SK-N-SH treated with all-trans-retinoic acid at 6 μM for 48 hours (cell line): ENCODE data around the gene TACR2.

Experiments
- ESRRG ChIP-seq: fragments of 250-450 bp; sonication (Bioruptor Pico); IDR thresholded peaks from 2 replicates; pipeline ENCODE4 v1.6.1; 2021; ENCODE audit warnings: mild to moderate bottlenecking
- PATZ1 ChIP-seq: fragments of 250-450 bp; sonication (Bioruptor Pico); IDR thresholded peaks from 2 replicates; pipeline ENCODE4 v1.8.0; 2020; ENCODE audit warnings: mild to moderate bottlenecking, moderate library complexity, borderline replicate concordance
- PPARA ChIP-seq: fragments of 250-450 bp; sonication (Bioruptor Pico); IDR thresholded peaks from 2 replicates; pipeline ENCODE4 v1.5.0; 2020; ENCODE audit warnings: mild to moderate bottlenecking, borderline replicate concordance
- SNAI2 ChIP-seq: fragments of 250-450 bp; sonication (Bioruptor Pico); IDR thresholded peaks from 2 replicates; pipeline ENCODE4 v1.5.0; 2020; ENCODE audit warnings: mild to moderate bottlenecking, moderate library complexity
- TCF4 ChIP-seq: fragments of 250-450 bp; sonication (Bioruptor Pico); IDR thresholded peaks from 2 replicates; pipeline ENCODE4 v1.8.0; 2021; ENCODE audit warnings: mild to moderate bottlenecking, moderate library complexity, borderline replicate concordance
- TOX ChIP-seq: fragments of 250-450 bp; sonication (Bioruptor Pico); IDR thresholded peaks from 2 replicates; pipeline ENCODE4 v1.8.0; 2021; ENCODE audit warnings: mild to moderate bottlenecking, moderate library complexity, borderline replicate concordance
- ZC3H10 ChIP-seq: fragments of 250-450 bp; sonication (Bioruptor Pico); IDR thresholded peaks from 2 replicates; pipeline ENCODE4 v1.5.1; 2021; ENCODE audit warnings: mild to moderate bottlenecking, moderate library complexity
- ZFP3 ChIP-seq: fragments of 250-450 bp; sonication (Bioruptor Pico); IDR thresholded peaks from 2 replicates; pipeline ENCODE4 v1.5.0; 2020; ENCODE audit warnings: mild to moderate bottlenecking, moderate library complexity
- ZNF70 ChIP-seq: fragments of 450-650 bp; formaldehyde crosslinking; IDR thresholded peaks from 2 replicates; pipeline ENCODE4 v1.5.0; 2020; ENCODE audit warnings: mild to moderate bottlenecking, moderate library complexity

- no peak for TF ChIP-seq ZNF70 (CRISPR knock-in tag)
- TF ChIP-seq ZFP3 (CRISPR knock-in tag): no peak
- no peak for TF ChIP-seq TOX (CRISPR knock-in tag)
- TF ChIP-seq TCF4 (CRISPR knock-in tag): no peak
- TF ChIP-seq ZC3H10 (CRISPR knock-in tag): no peak
- TF ChIP-seq ESRRG (CRISPR knock-in tag): no peak
- no peak for TF ChIP-seq PATZ1 (CRISPR knock-in tag)
- TF ChIP-seq SNAI2 (CRISPR knock-in tag): no peak
- no peak for TF ChIP-seq PPARA (CRISPR knock-in tag)
Measured at GRCh38 chr10:69403066-69403465, 13.7 kb downstream of the TACR2 start.
